ENCODE measurements around the gene SOBP. TPM values are rescaled to one million over a fixed set of nuclear protein-coding genes. Genes with fewer than 3 reads are reported as not detected.

Gene SOBP
- total and polyA plus RNA-seq, 2 donors: 15.3 to 27.7 TPM

DNA sequence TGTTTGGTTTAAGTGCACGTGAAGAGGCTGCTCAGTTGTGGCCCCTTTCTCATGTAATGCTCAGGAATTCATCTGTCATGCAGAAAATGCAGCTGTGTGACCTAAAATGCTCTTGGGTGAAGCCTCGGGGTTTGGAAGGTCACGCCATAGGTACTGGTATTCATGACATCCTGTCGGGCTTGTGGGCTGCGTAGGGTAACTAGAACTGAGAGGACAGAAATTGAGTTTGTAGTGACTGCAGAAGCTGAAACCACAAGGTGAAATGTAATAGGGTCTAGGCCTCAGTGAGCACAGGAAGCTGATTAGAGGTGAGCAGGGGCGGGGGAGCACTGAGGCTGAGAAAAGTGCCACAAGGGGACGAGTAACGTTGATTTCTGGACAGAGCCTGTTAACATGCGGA lies 128.8 kb downstream of the SOBP start:
- H3K4me3 ChIP-seq (ENCODE audit: low read depth, low read length): no peak overlapping the region
- H3K4me1 ChIP-seq (ENCODE audit: insufficient read depth): no peaks in the 10 kb centered on the region
- DNase-seq (ENCODE audit: extremely low spot score): no peak
- WGBS: 91% methylated on average over 9 of the region's 9 CpGs
- no peak overlapping the region for H3K27ac ChIP-seq (ENCODE audit: low read depth)
- H3K36me3 ChIP-seq (ENCODE audit: insufficient read depth): no peaks in the 10 kb centered on the region

GRCh38 chr6:107620732-107621131 lies 130.8 kb downstream of the SOBP start:
- Histone ChIP-seq H3K4me3 (ENCODE audit: low read depth, low read length) (no peak overlapping the region), H3K36me3 (ENCODE audit: insufficient read depth) (no peaks in the 10 kb centered on the region), H3K27ac (ENCODE audit: low read depth) (no peak overlapping the region), H3K4me1 (ENCODE audit: insufficient read depth) (peaks cover 2% of the 10 kb centered on the region)
- WGBS: 77% methylated on average over 2 of the region's 2 CpGs
- no peak for DNase-seq (ENCODE audit: extremely low spot score)

- no peaks in the 10 kb centered on the region for H3K36me3 ChIP-seq (ENCODE audit: insufficient read depth)
- no peak overlapping the region for H3K27ac ChIP-seq (ENCODE audit: low read depth)
- peaks cover 2% of the 10 kb centered on the region for H3K4me1 ChIP-seq (ENCODE audit: insufficient read depth)
- whole genome bisulfite sequencing: 87% methylated on average over 6 of the region's 6 CpGs
- H3K4me3 ChIP-seq (ENCODE audit: low read depth, low read length): no peak overlapping the region
- no peak for DNase-seq (ENCODE audit: extremely low spot score)
These were observed 131.5 kb downstream of the SOBP start for GRCh38 chr6:107621229-107621937.

GRCh38 chr6:107622269-107622668 lies 132.4 kb downstream of the SOBP start:
- 53% methylated on average over 1 of the region's 1 CpG for WGBS
- peaks cover 2% of the 10 kb centered on the region for H3K4me1 ChIP-seq (ENCODE audit: insufficient read depth)
- H3K36me3 ChIP-seq (ENCODE audit: insufficient read depth): no peaks in the 10 kb centered on the region
- H3K27ac ChIP-seq (ENCODE audit: low read depth): no peak overlapping the region
- DNase-seq (ENCODE audit: extremely low spot score): no peak
- H3K4me3 ChIP-seq (ENCODE audit: low read depth, low read length): no peak overlapping the region

GRCh38 chr6:107624050-107624449 lies 134.1 kb downstream of the SOBP start:
- Histone ChIP-seq H3K36me3 (ENCODE audit: insufficient read depth) (no peaks in the 10 kb centered on the region), H3K27ac (ENCODE audit: low read depth) (no peak overlapping the region), H3K4me3 (ENCODE audit: low read depth, low read length) (no peak overlapping the region), H3K4me1 (ENCODE audit: insufficient read depth) (peaks cover 2% of the 10 kb centered on the region)
- DNase-seq (ENCODE audit: extremely low spot score): no peak
- WGBS: 82% methylated on average over 3 of the region's 3 CpGs

- no peak overlapping the region for H3K4me3 ChIP-seq (ENCODE audit: low read depth, low read length)
- WGBS: 97% methylated on average over 1 of the region's 1 CpG
- DNase-seq (ENCODE audit: extremely low spot score): no peak
- H3K36me3 ChIP-seq (ENCODE audit: insufficient read depth): no peaks in the 10 kb centered on the region
- no peak overlapping the region for H3K27ac ChIP-seq (ENCODE audit: low read depth)
- H3K4me1 ChIP-seq (ENCODE audit: insufficient read depth): peaks cover 2% of the 10 kb centered on the region
These were observed 134.6 kb downstream of the SOBP start for GRCh38 chr6:107624541-107624940.

GRCh38 chr6:107625264-107625663 lies 135.3 kb downstream of the SOBP start:
- WGBS: 85% methylated on average over 1 of the region's 1 CpG
- H3K4me1 ChIP-seq (ENCODE audit: insufficient read depth): peaks cover 2% of the 10 kb centered on the region
- no peaks in the 10 kb centered on the region for H3K36me3 ChIP-seq (ENCODE audit: insufficient read depth)
- H3K27ac ChIP-seq (ENCODE audit: low read depth): no peak overlapping the region
- DNase-seq (ENCODE audit: extremely low spot score): no peak
- H3K4me3 ChIP-seq (ENCODE audit: low read depth, low read length): no peak overlapping the region

DNA sequence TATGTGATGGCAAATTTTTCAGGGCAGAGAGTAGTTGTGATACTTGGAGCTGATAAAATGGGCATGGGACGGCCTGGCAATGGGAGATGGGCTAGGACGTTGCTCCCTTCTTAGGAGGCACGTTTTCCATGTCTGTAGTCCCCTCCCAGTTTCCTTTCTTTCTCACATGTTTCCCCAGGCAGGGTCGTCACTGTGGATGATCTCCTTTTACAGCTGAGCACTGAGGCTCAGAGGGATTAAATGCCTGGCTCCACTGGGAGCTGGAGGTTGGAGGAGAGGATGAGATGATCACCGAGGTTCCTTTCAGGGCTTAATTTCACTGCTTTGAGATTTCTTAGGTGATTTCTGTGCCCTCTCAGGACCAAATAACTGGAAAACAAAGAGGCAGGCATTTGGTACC lies 136.7 kb downstream of the SOBP start:
- Histone ChIP-seq H3K4me3 (ENCODE audit: low read depth, low read length) (no peak overlapping the region), H3K27ac (ENCODE audit: low read depth) (no peak overlapping the region), H3K4me1 (ENCODE audit: insufficient read depth) (peaks cover 2% of the 10 kb centered on the region), H3K36me3 (ENCODE audit: insufficient read depth) (no peaks in the 10 kb centered on the region)
- no peak for DNase-seq (ENCODE audit: extremely low spot score)
- 57% methylated on average over 5 of the region's 5 CpGs for WGBS

GRCh38 chr6:107627969-107628368 lies 138.1 kb downstream of the SOBP start:
- Histone ChIP-seq H3K4me1 (ENCODE audit: insufficient read depth) (peaks cover 2% of the 10 kb centered on the region), H3K27ac (ENCODE audit: low read depth) (no peak overlapping the region), H3K4me3 (ENCODE audit: low read depth, low read length) (no peak overlapping the region), H3K36me3 (ENCODE audit: insufficient read depth) (no peaks in the 10 kb centered on the region)
- no peak for DNase-seq (ENCODE audit: extremely low spot score)
- 91% methylated on average over 4 of the region's 4 CpGs for WGBS

GRCh38 chr6:107628878-107629277 lies 139.0 kb downstream of the SOBP start:
- Histone ChIP-seq H3K27ac (ENCODE audit: low read depth) (no peak overlapping the region), H3K36me3 (ENCODE audit: insufficient read depth) (no peaks in the 10 kb centered on the region), H3K4me3 (ENCODE audit: low read depth, low read length) (no peak overlapping the region), H3K4me1 (ENCODE audit: insufficient read depth) (peaks cover 2% of the 10 kb centered on the region)
- WGBS: 76% methylated on average over 3 of the region's 3 CpGs
- no peak for DNase-seq (ENCODE audit: extremely low spot score)

DNA sequence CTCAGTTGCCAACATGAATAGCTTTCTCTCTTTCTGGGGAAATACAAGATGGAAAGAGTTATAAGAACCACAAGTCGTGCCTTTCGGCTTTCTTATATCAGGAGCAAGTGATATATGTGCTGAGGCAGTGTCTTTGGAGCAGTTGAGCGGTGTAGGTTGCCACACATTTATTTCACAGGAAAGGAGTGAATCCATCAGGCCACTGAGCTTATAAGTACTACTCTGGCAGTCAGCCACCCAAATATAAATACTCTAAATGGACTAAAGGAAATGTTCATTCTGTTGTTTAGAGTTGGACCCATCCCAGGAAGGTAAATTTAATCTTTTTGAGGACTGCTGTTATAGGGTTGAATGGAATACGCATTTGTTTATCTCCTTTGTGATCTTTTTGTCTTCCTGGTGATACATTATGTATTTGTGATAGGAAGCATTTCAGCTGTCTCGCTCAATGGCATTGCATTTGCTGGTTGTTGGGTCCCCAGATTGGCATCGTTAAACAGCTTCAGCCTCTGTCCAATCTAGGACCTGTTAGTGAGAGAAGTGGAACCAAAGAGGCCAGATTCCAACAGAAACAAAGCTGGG lies 139.7 kb downstream of the SOBP start:
- DNase-seq (ENCODE audit: extremely low spot score): peak; percentile 31
- Histone ChIP-seq H3K4me3 (ENCODE audit: low read depth, low read length) (no peak overlapping the region), H3K27ac (ENCODE audit: low read depth) (no peak overlapping the region), H3K4me1 (ENCODE audit: insufficient read depth) (peaks cover 3% of the 10 kb centered on the region), H3K36me3 (ENCODE audit: insufficient read depth) (no peaks in the 10 kb centered on the region)
- WGBS: 56% methylated on average over 6 of the region's 6 CpGs

DNA sequence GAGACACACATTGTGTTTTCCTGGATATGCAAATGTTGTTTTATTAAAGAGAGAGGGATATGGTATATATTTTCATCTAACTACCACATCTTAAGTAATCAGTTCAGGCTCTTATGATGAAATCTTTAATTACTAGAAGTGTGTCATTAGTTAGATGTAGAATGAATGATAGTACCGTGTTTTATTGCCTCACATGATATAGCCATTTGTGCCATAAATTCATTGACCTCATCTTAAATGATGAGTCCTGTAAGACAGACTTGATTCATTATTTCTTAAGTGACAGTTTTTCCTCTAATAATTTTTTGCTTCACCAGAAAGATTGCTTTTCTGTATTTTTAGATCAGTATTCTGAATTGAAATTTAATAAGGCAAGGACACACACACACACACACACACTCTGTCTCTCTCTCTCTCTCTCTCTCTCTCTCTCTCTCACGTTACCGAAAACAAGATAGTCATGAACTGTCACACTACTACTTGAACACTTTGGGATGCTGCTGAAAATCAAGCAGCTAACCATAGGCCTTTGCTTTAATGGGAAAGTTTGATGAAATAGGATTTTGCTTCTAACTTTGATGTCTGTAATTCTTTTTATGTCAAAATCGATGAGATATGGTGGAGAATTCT lies 140.5 kb downstream of the SOBP start:
- 90% methylated on average over 4 of the region's 4 CpGs for WGBS
- Histone ChIP-seq H3K4me1 (ENCODE audit: insufficient read depth) (peaks cover 4% of the 10 kb centered on the region), H3K27ac (ENCODE audit: low read depth) (no peak overlapping the region), H3K36me3 (ENCODE audit: insufficient read depth) (no peaks in the 10 kb centered on the region), H3K4me3 (ENCODE audit: low read depth, low read length) (no peak overlapping the region)
- no peak for DNase-seq (ENCODE audit: extremely low spot score)

- no peak for DNase-seq (ENCODE audit: extremely low spot score)
- H3K4me1 ChIP-seq (ENCODE audit: insufficient read depth): peaks cover 4% of the 10 kb centered on the region
- H3K27ac ChIP-seq (ENCODE audit: low read depth): no peak overlapping the region
- 86% methylated on average over 2 of the region's 2 CpGs for WGBS
- no peak overlapping the region for H3K4me3 ChIP-seq (ENCODE audit: low read depth, low read length)
- no peaks in the 10 kb centered on the region for H3K36me3 ChIP-seq (ENCODE audit: insufficient read depth)
These were observed 142.6 kb downstream of the SOBP start for GRCh38 chr6:107632381-107633136.

Measured in urinary bladder (tissue), 4 donors.